ENCODE results near the gene C10orf90.

DNA sequence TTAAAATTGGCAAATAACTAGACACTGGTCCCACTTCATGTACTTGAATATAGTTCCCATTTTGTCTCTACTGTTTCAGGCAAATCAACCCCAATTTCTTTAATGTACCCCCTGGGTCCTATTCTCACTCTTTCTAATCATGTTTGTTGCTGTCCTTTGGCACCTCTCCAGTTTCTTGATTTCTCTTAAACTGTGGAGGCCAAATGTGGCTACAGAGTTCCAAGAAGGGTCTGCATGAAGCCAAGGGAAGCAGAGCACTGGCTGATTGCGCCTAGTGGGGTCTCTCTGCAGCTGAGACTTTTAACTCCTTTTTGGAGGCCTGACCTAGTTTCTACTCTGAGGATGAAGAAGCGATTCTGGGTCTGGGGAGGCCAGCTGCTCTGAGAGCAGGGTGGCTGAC lies 275.5 kb downstream of the C10orf90 start:
- TF ChIP-seq, protein P1, sequence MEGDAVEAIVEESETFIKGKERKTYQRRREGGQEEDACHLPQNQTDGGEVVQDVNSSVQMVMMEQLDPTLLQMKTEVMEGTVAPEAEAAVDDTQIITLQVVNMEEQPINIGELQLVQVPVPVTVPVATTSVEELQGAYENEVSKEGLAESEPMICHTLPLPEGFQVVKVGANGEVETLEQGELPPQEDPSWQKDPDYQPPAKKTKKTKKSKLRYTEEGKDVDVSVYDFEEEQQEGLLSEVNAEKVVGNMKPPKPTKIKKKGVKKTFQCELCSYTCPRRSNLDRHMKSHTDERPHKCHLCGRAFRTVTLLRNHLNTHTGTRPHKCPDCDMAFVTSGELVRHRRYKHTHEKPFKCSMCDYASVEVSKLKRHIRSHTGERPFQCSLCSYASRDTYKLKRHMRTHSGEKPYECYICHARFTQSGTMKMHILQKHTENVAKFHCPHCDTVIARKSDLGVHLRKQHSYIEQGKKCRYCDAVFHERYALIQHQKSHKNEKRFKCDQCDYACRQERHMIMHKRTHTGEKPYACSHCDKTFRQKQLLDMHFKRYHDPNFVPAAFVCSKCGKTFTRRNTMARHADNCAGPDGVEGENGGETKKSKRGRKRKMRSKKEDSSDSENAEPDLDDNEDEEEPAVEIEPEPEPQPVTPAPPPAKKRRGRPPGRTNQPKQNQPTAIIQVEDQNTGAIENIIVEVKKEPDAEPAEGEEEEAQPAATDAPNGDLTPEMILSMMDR (conservative IDR thresholded peaks at IDR 0.05 in 1 of 2, IDR thresholded peaks at IDR 0.05 in 1 of 2; ENCODE audit: extremely low read depth in 1 of 2, insufficient read depth in 1 of 2, low read depth in 1 of 2, low read length in 2 of 2): no peak
- TF ChIP-seq EZH2 (IDR thresholded peaks at IDR 0.05; ENCODE audit: borderline replicate concordance, low read length): no peak
